Measurements from ENCODE around the gene OCRL.
A peak's percentile ranks its signal among the peaks of the same experiment; 100 is the strongest.

GRCh38 chrX:129637217-129638109, 97.4 kb downstream of the OCRL start:
- TF ChIP-seq CTCF (IDR thresholded peaks at IDR 0.05) = peak; percentile 83 to 86 (median 84)
- TF ChIP-seq POLR2A (IDR thresholded peaks at IDR 0.05) = no peak

Measured in testis (tissue), 2 donors.